ENCODE results near the gene ZNF831. TPM values are rescaled to one million over a fixed set of nuclear protein-coding genes. Genes with fewer than 3 reads are reported as not detected.

ZNF831 gene
- total and polyA plus RNA-seq, 4 donors, result 0.14 to 1.0 (median 0.56) TPM

DNA sequence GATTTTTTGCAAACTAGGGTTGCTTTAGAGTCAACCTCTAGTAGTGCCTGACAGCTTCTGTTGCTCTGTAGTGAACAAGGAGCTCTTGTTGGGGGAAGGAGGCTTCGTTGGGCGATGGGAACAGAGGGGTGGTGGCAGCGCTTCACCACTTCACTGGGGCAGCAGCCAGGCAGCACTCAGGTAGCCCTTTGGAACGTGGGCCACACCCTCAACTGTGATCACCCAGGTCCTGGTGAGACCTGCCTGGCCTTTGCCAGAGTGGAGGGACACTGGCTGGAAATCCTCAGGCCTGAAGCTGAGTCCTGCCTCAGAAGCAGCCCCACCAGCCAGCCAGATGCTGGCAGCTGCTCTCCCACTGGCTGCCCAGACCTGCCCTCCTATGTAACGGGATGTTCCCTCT is 126.4 kb downstream of the ZNF831 start:
- Histone ChIP-seq H3K9me3 (ENCODE audit: control insufficient read depth in 4 of 4, insufficient read depth in 3 of 4, low read length in 3 of 4) (no peaks in the 10 kb centered on the region), H3K27ac (ENCODE audit: low read depth in 1 of 2, low read length in 1 of 2) (no peak overlapping the region), H3K4me3 (no peak overlapping the region), H3K9ac (ENCODE audit: insufficient read depth in 1 of 2, low read length in 2 of 2) (no peak overlapping the region), H3K36me3 (ENCODE audit: control insufficient read depth in 4 of 4, insufficient read depth in 4 of 4, low read length in 4 of 4) (no peaks in the 10 kb centered on the region), H3K4me1 (ENCODE audit: control insufficient read depth in 5 of 5, insufficient read depth in 5 of 5, low read length in 5 of 5) (peaks cover 0 to 6% (median 0%) of the 10 kb centered on the region in 5 donors), H3K27me3 (ENCODE audit: control insufficient read depth in 3 of 3, insufficient read depth in 3 of 3, low read length in 2 of 3) (no peaks in the 10 kb centered on the region)
- ATAC-seq (ENCODE audit: insufficient read depth, low FRiP score), result no peak
- TF ChIP-seq, protein P1, sequence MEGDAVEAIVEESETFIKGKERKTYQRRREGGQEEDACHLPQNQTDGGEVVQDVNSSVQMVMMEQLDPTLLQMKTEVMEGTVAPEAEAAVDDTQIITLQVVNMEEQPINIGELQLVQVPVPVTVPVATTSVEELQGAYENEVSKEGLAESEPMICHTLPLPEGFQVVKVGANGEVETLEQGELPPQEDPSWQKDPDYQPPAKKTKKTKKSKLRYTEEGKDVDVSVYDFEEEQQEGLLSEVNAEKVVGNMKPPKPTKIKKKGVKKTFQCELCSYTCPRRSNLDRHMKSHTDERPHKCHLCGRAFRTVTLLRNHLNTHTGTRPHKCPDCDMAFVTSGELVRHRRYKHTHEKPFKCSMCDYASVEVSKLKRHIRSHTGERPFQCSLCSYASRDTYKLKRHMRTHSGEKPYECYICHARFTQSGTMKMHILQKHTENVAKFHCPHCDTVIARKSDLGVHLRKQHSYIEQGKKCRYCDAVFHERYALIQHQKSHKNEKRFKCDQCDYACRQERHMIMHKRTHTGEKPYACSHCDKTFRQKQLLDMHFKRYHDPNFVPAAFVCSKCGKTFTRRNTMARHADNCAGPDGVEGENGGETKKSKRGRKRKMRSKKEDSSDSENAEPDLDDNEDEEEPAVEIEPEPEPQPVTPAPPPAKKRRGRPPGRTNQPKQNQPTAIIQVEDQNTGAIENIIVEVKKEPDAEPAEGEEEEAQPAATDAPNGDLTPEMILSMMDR (IDR thresholded peaks at IDR 0.05; ENCODE audit: control extremely low read depth, extremely low read depth), result no peak
- DNase-seq, result no peak
- WGBS, 2 donors, result 72 to 85% methylated on average over 5 of the region's 5 CpGs

DNA sequence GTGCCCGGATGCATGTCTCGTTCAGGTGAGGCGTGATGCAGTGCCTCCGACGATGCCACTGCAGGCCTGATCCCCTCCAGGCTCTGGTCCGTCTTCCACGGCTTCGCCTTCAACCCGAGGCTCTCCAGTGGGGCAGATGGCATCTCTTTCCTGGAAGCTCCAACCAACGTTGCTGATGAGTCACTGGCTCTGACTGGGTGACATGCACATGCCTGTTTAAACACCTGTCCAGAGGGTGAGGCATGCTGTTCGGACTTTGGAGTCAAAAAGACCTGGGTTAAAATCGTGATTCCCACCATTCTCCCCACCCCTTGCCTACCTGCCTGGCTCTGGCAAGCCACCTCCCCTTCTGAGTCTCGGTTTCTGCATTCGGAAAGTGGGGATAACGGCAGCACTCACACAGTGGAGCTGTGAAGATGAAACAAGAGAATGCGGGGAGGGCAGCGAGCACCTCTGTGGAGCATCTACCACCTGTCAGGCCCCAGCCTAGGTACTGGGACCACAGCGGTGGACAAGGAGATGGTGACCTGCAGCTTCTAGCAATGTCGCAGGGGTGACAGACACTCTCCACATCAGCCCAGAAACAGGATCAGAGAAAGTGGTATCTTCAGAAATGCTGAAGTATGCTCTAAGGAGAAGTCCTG is 128.2 kb downstream of the ZNF831 start:
- peaks cover 0 to 24% (median under 1%) of the 10 kb centered on the region in 5 donors for H3K4me1 ChIP-seq (ENCODE audit: control insufficient read depth in 5 of 5, insufficient read depth in 5 of 5, low read length in 5 of 5)
- H3K27me3 ChIP-seq (ENCODE audit: control insufficient read depth in 3 of 3, insufficient read depth in 3 of 3, low read length in 2 of 3), result no peaks in the 10 kb centered on the region
- H3K4me3 ChIP-seq, result no peak overlapping the region
- 92% methylated on average over 19 of the region's 19 CpGs for WGBS, 2 donors
- ATAC-seq (ENCODE audit: insufficient read depth, low FRiP score) (no peak), DNase-seq (no peak)
- no peak overlapping the region for H3K27ac ChIP-seq (ENCODE audit: low read depth in 1 of 2, low read length in 1 of 2)
- H3K36me3 ChIP-seq (ENCODE audit: control insufficient read depth in 4 of 4, insufficient read depth in 4 of 4, low read length in 4 of 4), result no peaks in the 10 kb centered on the region
- no peak overlapping the region for H3K9ac ChIP-seq (ENCODE audit: insufficient read depth in 1 of 2, low read length in 2 of 2)
- no peaks in the 10 kb centered on the region for H3K9me3 ChIP-seq (ENCODE audit: control insufficient read depth in 4 of 4, insufficient read depth in 3 of 4, low read length in 3 of 4)
- TF ChIP-seq, protein P1 (IDR thresholded peaks at IDR 0.05; ENCODE audit: control extremely low read depth, extremely low read depth), result no peak

DNA sequence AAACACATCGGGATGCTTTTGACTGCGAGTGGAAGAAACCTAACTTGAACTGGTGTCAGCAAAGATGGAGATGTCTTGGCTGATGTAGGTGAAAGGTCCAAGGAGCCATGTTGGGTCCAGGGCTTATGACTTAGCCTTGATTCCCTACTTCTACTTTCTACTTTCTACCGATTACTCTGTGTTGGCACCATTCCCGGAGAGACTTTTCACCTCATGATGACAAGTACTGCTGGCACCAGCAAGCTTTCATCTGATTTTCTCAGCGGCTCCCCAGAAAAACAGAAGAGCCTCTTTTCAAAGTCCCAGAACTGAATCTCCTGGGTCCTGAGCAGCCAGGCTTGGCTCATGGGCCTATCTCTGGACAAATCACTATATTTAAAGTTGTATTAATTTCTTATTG is 131.9 kb downstream of the ZNF831 start:
- Histone ChIP-seq H3K36me3 (ENCODE audit: control insufficient read depth in 4 of 4, insufficient read depth in 4 of 4, low read length in 4 of 4) (no peaks in the 10 kb centered on the region), H3K9ac (ENCODE audit: insufficient read depth in 1 of 2, low read length in 2 of 2) (no peak overlapping the region), H3K27me3 (ENCODE audit: control insufficient read depth in 3 of 3, insufficient read depth in 3 of 3, low read length in 2 of 3) (peaks cover 0 to 18% (median 0%) of the 10 kb centered on the region in 3 donors), H3K4me1 (ENCODE audit: control insufficient read depth in 5 of 5, insufficient read depth in 5 of 5, low read length in 5 of 5) (peaks cover 0 to 29% (median 2%) of the 10 kb centered on the region in 5 donors), H3K4me3 (no peak overlapping the region), H3K9me3 (ENCODE audit: control insufficient read depth in 4 of 4, insufficient read depth in 3 of 4, low read length in 3 of 4) (no peaks in the 10 kb centered on the region), H3K27ac (ENCODE audit: low read depth in 1 of 2, low read length in 1 of 2) (no peak overlapping the region)
- TF ChIP-seq, protein P1 (IDR thresholded peaks at IDR 0.05; ENCODE audit: control extremely low read depth, extremely low read depth), result no peak
- ATAC-seq (ENCODE audit: insufficient read depth, low FRiP score) (no peak), DNase-seq (peak in 2 of 3 donors; percentile 23 to 56)
- WGBS, 2 donors, result 51 to 56% methylated on average over 5 of the region's 5 CpGs

DNA sequence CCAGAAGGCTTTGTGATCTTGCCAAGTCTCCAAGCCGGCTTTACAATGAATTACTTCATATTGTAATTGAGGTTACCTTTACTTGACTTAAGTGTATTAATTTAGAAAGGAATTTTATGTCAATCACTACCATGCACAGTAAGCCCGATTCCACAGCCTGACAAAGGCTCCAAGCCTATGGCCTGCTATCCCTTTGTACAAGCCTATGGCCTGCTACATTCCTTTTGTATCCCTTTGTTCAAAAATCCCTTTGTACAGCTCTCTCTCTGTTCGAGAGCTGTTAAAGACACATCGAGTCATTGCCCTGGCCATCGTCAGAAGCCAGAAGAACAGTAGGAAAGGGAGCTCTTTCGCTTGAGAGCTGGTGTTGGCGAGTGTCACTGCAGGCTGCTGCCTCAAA is 134.1 kb downstream of the ZNF831 start:
- Histone ChIP-seq H3K4me3 (no peak overlapping the region), H3K9me3 (ENCODE audit: control insufficient read depth in 4 of 4, insufficient read depth in 3 of 4, low read length in 3 of 4) (no peaks in the 10 kb centered on the region), H3K9ac (ENCODE audit: insufficient read depth in 1 of 2, low read length in 2 of 2) (no peak overlapping the region), H3K4me1 (ENCODE audit: control insufficient read depth in 5 of 5, insufficient read depth in 5 of 5, low read length in 5 of 5) (peaks cover 0 to 36% (median 2%) of the 10 kb centered on the region in 5 donors), H3K27me3 (ENCODE audit: control insufficient read depth in 3 of 3, insufficient read depth in 3 of 3, low read length in 2 of 3) (peaks cover under 1 to 29% (median 5%) of the 10 kb centered on the region in 3 donors), H3K36me3 (ENCODE audit: control insufficient read depth in 4 of 4, insufficient read depth in 4 of 4, low read length in 4 of 4) (no peaks in the 10 kb centered on the region), H3K27ac (ENCODE audit: low read depth in 1 of 2, low read length in 1 of 2) (no peak overlapping the region)
- no peak for DNase-seq
- WGBS, 2 donors, result 91 to 94% methylated on average over 7 of the region's 7 CpGs
- TF ChIP-seq, protein P1 (IDR thresholded peaks at IDR 0.05; ENCODE audit: control extremely low read depth, extremely low read depth), result no peak
- no peak for ATAC-seq (ENCODE audit: insufficient read depth, low FRiP score)

Measured in lung (tissue), 12 donors.